BLaER1 (cell line): ENCODE results near the gene CADM1.
A peak's percentile ranks its signal among the peaks of the same experiment; 100 is the strongest.

Experiments
- H3K27ac ChIP-seq: shearing (Covaris generic); formaldehyde crosslinking; 2 replicates; pipeline ENCODE4 v1.8.1; 2022
- H3K27me3 ChIP-seq: shearing (Covaris generic); formaldehyde crosslinking; 2 replicates; pipeline ENCODE4 v1.8.1; 2022
- H3K36me3 ChIP-seq: shearing (Covaris generic); formaldehyde crosslinking; 2 replicates; pipeline ENCODE4 v1.8.1; 2022
- H3K4me1 ChIP-seq: shearing (Covaris generic); formaldehyde crosslinking; 2 replicates; pipeline ENCODE4 v1.8.1; 2022
- H3K4me2 ChIP-seq: shearing (Covaris generic); formaldehyde crosslinking; 2 replicates; pipeline ENCODE4 v1.8.1; 2022
- H3K4me3 ChIP-seq: shearing (Covaris generic); formaldehyde crosslinking; 2 replicates; pipeline ENCODE4 v1.8.1; 2022
- H3K9ac ChIP-seq: shearing (Covaris generic); formaldehyde crosslinking; 2 replicates; pipeline ENCODE4 v1.8.1; 2022
- H3K9me3 ChIP-seq: shearing (Covaris generic); formaldehyde crosslinking; 2 replicates; pipeline ENCODE4 v1.8.1; 2022
- H4K20me1 ChIP-seq: shearing (Covaris generic); formaldehyde crosslinking; 2 replicates; pipeline ENCODE4 v1.8.1; 2022
- Cebpa-rat ChIP-seq: shearing (Covaris generic); IDR thresholded peaks from 2 replicates; pipeline ENCODE4 v1.8.1; 2022

Gene CADM1

GRCh38 chr11:115224551-115224950, 279.7 kb downstream of the CADM1 start:
- H3K9ac ChIP-seq = no peak overlapping the region
- H3K27ac ChIP-seq = no peak overlapping the region
- H3K9me3 ChIP-seq = 0 out of 2 replicates have a peak, but pooled peaks cover 5% of the 10 kb centered on the region
- no peaks in the 10 kb centered on the region for H3K27me3 ChIP-seq
- H3K4me3 ChIP-seq = no peak overlapping the region
- TF ChIP-seq Cebpa-rat = no peak
- no peaks in the 10 kb centered on the region for H4K20me1 ChIP-seq
- no peak overlapping the region for H3K4me2 ChIP-seq
- peaks cover 2% of the 10 kb centered on the region; the same call in 1 of the 2 replicates for H3K4me1 ChIP-seq
- H3K36me3 ChIP-seq = no peaks in the 10 kb centered on the region

GRCh38 chr11:115222863-115223530, 281.2 kb downstream of the CADM1 start:
- Histone ChIP-seq H3K9ac (no peak overlapping the region), H3K4me1 (peaks cover 16% of the 10 kb centered on the region), H4K20me1 (no peaks in the 10 kb centered on the region), H3K27me3 (no peaks in the 10 kb centered on the region), H3K27ac (no peak overlapping the region), H3K36me3 (no peaks in the 10 kb centered on the region), H3K9me3 (0 out of 2 replicates have a peak, but pooled peaks cover 3% of the 10 kb centered on the region), H3K4me2 (no peak overlapping the region), H3K4me3 (no peak overlapping the region)
- no peak for TF ChIP-seq Cebpa-rat

GRCh38 chr11:115222218-115222862, 281.9 kb downstream of the CADM1 start:
- Histone ChIP-seq H3K4me3 (no peak overlapping the region), H3K27ac (no peak overlapping the region), H4K20me1 (no peaks in the 10 kb centered on the region), H3K4me2 (no peak overlapping the region), H3K27me3 (no peaks in the 10 kb centered on the region), H3K4me1 (peaks cover 23% of the 10 kb centered on the region), H3K9me3 (no peaks in the 10 kb centered on the region), H3K36me3 (no peaks in the 10 kb centered on the region), H3K9ac (no peak overlapping the region)
- no peak for TF ChIP-seq Cebpa-rat

GRCh38 chr11:115221461-115222069, 282.6 kb downstream of the CADM1 start:
- Histone ChIP-seq H3K4me2 (no peak overlapping the region), H3K9me3 (no peaks in the 10 kb centered on the region), H4K20me1 (no peaks in the 10 kb centered on the region), H3K36me3 (no peaks in the 10 kb centered on the region), H3K4me3 (no peak overlapping the region), H3K9ac (no peak overlapping the region), H3K27ac (no peak overlapping the region), H3K27me3 (no peaks in the 10 kb centered on the region), H3K4me1 (peaks cover 23% of the 10 kb centered on the region)
- no peak for TF ChIP-seq Cebpa-rat

- no peaks in the 10 kb centered on the region for H4K20me1 ChIP-seq
- H3K36me3 ChIP-seq = no peaks in the 10 kb centered on the region
- no peak for TF ChIP-seq Cebpa-rat
- no peaks in the 10 kb centered on the region for H3K27me3 ChIP-seq
- peaks cover 23% of the 10 kb centered on the region for H3K4me1 ChIP-seq
- H3K4me3 ChIP-seq = no peak overlapping the region
- no peak overlapping the region for H3K27ac ChIP-seq
- H3K9me3 ChIP-seq = no peaks in the 10 kb centered on the region
- no peak overlapping the region for H3K9ac ChIP-seq
- no peak overlapping the region for H3K4me2 ChIP-seq
Measured at GRCh38 chr11:115220911-115221310, 283.3 kb downstream of the CADM1 start.

- Histone ChIP-seq H4K20me1 (no peaks in the 10 kb centered on the region), H3K4me1 (peaks cover 24% of the 10 kb centered on the region), H3K4me3 (no peak overlapping the region), H3K27ac (no peak overlapping the region), H3K4me2 (no peak overlapping the region), H3K9me3 (no peaks in the 10 kb centered on the region), H3K27me3 (no peaks in the 10 kb centered on the region), H3K36me3 (no peaks in the 10 kb centered on the region), H3K9ac (no peak overlapping the region)
- no peak for TF ChIP-seq Cebpa-rat
Measured at GRCh38 chr11:115220423-115220822, 283.8 kb downstream of the CADM1 start.

- Histone ChIP-seq H3K9me3 (no peaks in the 10 kb centered on the region), H3K4me1 (peaks cover 33% of the 10 kb centered on the region), H3K36me3 (no peaks in the 10 kb centered on the region), H3K27me3 (no peaks in the 10 kb centered on the region), H3K4me3 (no peak overlapping the region), H3K4me2 (no peak overlapping the region), H3K27ac (no peak overlapping the region), H3K9ac (no peak overlapping the region), H4K20me1 (no peaks in the 10 kb centered on the region)
- TF ChIP-seq Cebpa-rat = no peak
Measured at GRCh38 chr11:115219376-115219775, 284.8 kb downstream of the CADM1 start.

GRCh38 chr11:115217726-115218311, 286.4 kb downstream of the CADM1 start:
- no peak overlapping the region for H3K27ac ChIP-seq
- H3K9ac ChIP-seq = no peak overlapping the region
- peaks cover 33% of the 10 kb centered on the region for H3K4me1 ChIP-seq
- no peaks in the 10 kb centered on the region for H3K9me3 ChIP-seq
- no peak overlapping the region for H3K4me3 ChIP-seq
- H4K20me1 ChIP-seq = no peaks in the 10 kb centered on the region
- no peak for TF ChIP-seq Cebpa-rat
- H3K36me3 ChIP-seq = no peaks in the 10 kb centered on the region
- H3K4me2 ChIP-seq = peak overlapping the region; percentile 18
- no peaks in the 10 kb centered on the region for H3K27me3 ChIP-seq

- H3K9ac ChIP-seq = no peak overlapping the region
- no peak overlapping the region for H3K4me3 ChIP-seq
- no peak overlapping the region for H3K4me2 ChIP-seq
- H3K27me3 ChIP-seq = no peaks in the 10 kb centered on the region
- H3K9me3 ChIP-seq = no peaks in the 10 kb centered on the region
- H3K36me3 ChIP-seq = no peaks in the 10 kb centered on the region
- H3K4me1 ChIP-seq = peaks cover 33% of the 10 kb centered on the region
- TF ChIP-seq Cebpa-rat = no peak
- no peak overlapping the region for H3K27ac ChIP-seq
- no peaks in the 10 kb centered on the region for H4K20me1 ChIP-seq
Measured at GRCh38 chr11:115215694-115216617, 288.3 kb downstream of the CADM1 start.
